HCT116 (cell line): Measurements from ENCODE around the gene PKIB. TPM values are rescaled to one million over a fixed set of nuclear protein-coding genes. Genes with fewer than 3 reads are reported as not detected.

Experiments
- ATAC-seq: fragments of 200-7000 bp; cut with Tn5 transposase; 2 replicates; pipeline ENCODE4 v1.9.1; 2020; ENCODE audit warnings: mild to moderate bottlenecking, moderate library complexity
- BruUV-seq: library from RNA; stranded (reverse); fragments of 400-500 nt; replicated peaks from 2 replicates; lab custom pipeline; 2021; lab: Mats Ljungman, UMichigan
- CTCF ChIA-PET: fragments of 300-600 bp; sonication (Branson Sonifier 250); formaldehyde crosslinking; loops from one replicate; lab custom pipeline; 2021; ENCODE audit warnings: antibody characterized with exemption; lab: Charles Lee
- POLR2A ChIA-PET: fragments of 300-600, 350-600 bp; sonication (Branson Sonifier 250); formaldehyde crosslinking; loops from one replicate; lab custom pipeline; 2021; ENCODE audit warnings: antibody characterized with exemption; lab: Charles Lee
- RAD21 ChIA-PET, 2 experiments: fragments of 300-600 bp; sonication (Branson Sonifier 250); formaldehyde crosslinking; loops; one replicate each; lab custom pipeline; 2023; ENCODE audit warnings: low total read pairs in 2 of 2; ENCODE audit not compliant: uncharacterized antibody in 2 of 2, unreplicated experiment in 2 of 2, low non-redundant PET in 1 of 2; lab: Charles Lee
- DNase-seq: peaks from one replicate; pipeline ENCODE4 v3.0.0-alpha.2; 2010; ENCODE audit warnings: low read depth, low spot score
- H2AFZ ChIP-seq: fragments of 200-600 bp; shearing (Covaris generic), sonication (generic); 2 replicates; pipeline ENCODE4 v1.6.1; 2017; ENCODE audit warnings: low read depth, mixed run types, mixed read lengths, antibody characterized with exemption, low read length; ENCODE audit not compliant: poor library complexity, severe bottlenecking
- H3K27ac ChIP-seq: 2 replicates; pipeline ENCODE4 v1.5.1; 2012; ENCODE audit warnings: low read depth, low read length
- H3K27me3 ChIP-seq: fragments of 200-600 bp; sonication (generic); 2 replicates; pipeline ENCODE4 v1.6.1; 2016; ENCODE audit warnings: mixed run types, low read length, mixed read lengths; ENCODE audit not compliant: insufficient read depth
- H3K36me3 ChIP-seq, 2 experiments: fragments of 200-500 bp in 1 of 2; fragments of 200-600 bp in 1 of 2; sonication (Bioruptor generic) in 1 of 2; sonication (generic) in 1 of 2; 2 replicates each; pipeline versions ENCODE4 v1.5.1 to v1.6.1; 2014 to 2016; ENCODE audit warnings: low read length in 2 of 2, inconsistent platforms in 1 of 2, mixed read lengths in 1 of 2, mixed run types in 1 of 2; ENCODE audit not compliant: insufficient read depth in 2 of 2, control insufficient read depth in 1 of 2
- H3K4me1 ChIP-seq, 2 experiments: fragments of 200-600 bp in 1 of 2; sonication (generic) in 1 of 2; 2 replicates each; pipeline versions ENCODE4 v1.5.1 to v1.6.1; 2012 to 2017; ENCODE audit warnings: low read length in 2 of 2, inconsistent platforms in 1 of 2, mild to moderate bottlenecking in 1 of 2, mixed read lengths in 1 of 2, mixed run types in 1 of 2, moderate library complexity in 1 of 2; ENCODE audit not compliant: insufficient read depth in 2 of 2, control insufficient read depth in 1 of 2
- H3K4me2 ChIP-seq: fragments of 200-600 bp; sonication (generic); 2 replicates; pipeline ENCODE4 v1.6.1; 2017; ENCODE audit warnings: mixed run types, low read length, mixed read lengths
- H3K4me3 ChIP-seq, 2 experiments: fragments of 200-600 bp in 1 of 2; sonication (generic) in 1 of 2; replicated peaks in 1 of 2; 2 replicates each; pipeline ENCODE4 v1.5.1; 2011 to 2016; ENCODE audit warnings: low read length in 2 of 2, control low read depth in 1 of 2, low read depth in 1 of 2, mild to moderate bottlenecking in 1 of 2, mixed read lengths in 1 of 2, mixed run types in 1 of 2
- H3K79me2 ChIP-seq: fragments of 200-600 bp; sonication (generic); 2 replicates; pipeline ENCODE4 v1.6.1; 2017; ENCODE audit warnings: mild to moderate bottlenecking, mixed run types, low read length, moderate library complexity, mixed read lengths; ENCODE audit not compliant: insufficient read depth
- H3K9ac ChIP-seq: fragments of 200-600 bp; sonication (generic); 2 replicates; pipeline ENCODE4 v1.6.1; 2016; ENCODE audit warnings: low read length, mixed read lengths
- H3K9me2 ChIP-seq: fragments of 200-600 bp; sonication (generic), shearing (Covaris generic); 2 replicates; pipeline ENCODE4 v1.6.1; 2017; ENCODE audit warnings: mixed run types, mild to moderate bottlenecking, moderate library complexity; ENCODE audit not compliant: insufficient read depth
- H3K9me3 ChIP-seq, 2 experiments: fragments of 200-500 bp in 1 of 2; fragments of 200-600 bp in 1 of 2; sonication (Bioruptor generic) in 1 of 2; sonication (generic) in 1 of 2; 2 replicates each; pipeline ENCODE4 v1.6.1; 2014 to 2017; ENCODE audit warnings: low read length in 2 of 2, mixed read lengths in 2 of 2, inconsistent platforms in 1 of 2, low read depth in 1 of 2, mild to moderate bottlenecking in 1 of 2, mixed run types in 1 of 2, moderate library complexity in 1 of 2; ENCODE audit not compliant: control insufficient read depth in 1 of 2, insufficient read depth in 1 of 2
- H4K20me1 ChIP-seq: fragments of 200-600 bp; sonication (generic), shearing (Covaris generic); 2 replicates; pipeline ENCODE4 v1.6.1; 2017; ENCODE audit warnings: mixed run types, mild to moderate bottlenecking, moderate library complexity; ENCODE audit not compliant: insufficient read depth
- CBX3 ChIP-seq: IDR thresholded peaks from 2 replicates; pipeline ENCODE4 v1.6.1; 2012; ENCODE audit warnings: low read depth
- CTCF ChIP-seq, 3 experiments: fragments of 200-600 bp in 1 of 3; sonication (generic) in 1 of 3; IDR thresholded peaks in 2 of 3; conservative IDR thresholded peaks in 1 of 3; 2 replicates each; pipeline ENCODE4 v1.5.1; 2012 to 2017; ENCODE audit warnings: low read depth in 2 of 3, low read length in 2 of 3, antibody characterized with exemption in 1 of 3, borderline replicate concordance in 1 of 3, control low read depth in 1 of 3, mild to moderate bottlenecking in 1 of 3, mixed read lengths in 1 of 3, mixed run types in 1 of 3, moderate library complexity in 1 of 3; ENCODE audit not compliant: insufficient read depth in 1 of 3
- EGR1 ChIP-seq: IDR thresholded peaks from 2 replicates; pipeline ENCODE4 v1.6.1; 2012; ENCODE audit warnings: low read depth
- ELF1 ChIP-seq: IDR thresholded peaks from 2 replicates; pipeline ENCODE4 v1.6.1; 2012; ENCODE audit warnings: low read depth, borderline replicate concordance
- EZH2 ChIP-seq: fragments of 200-600 bp; sonication (generic); IDR thresholded peaks from 2 replicates; pipeline ENCODE4 v1.6.1; 2017; ENCODE audit warnings: antibody characterized with exemption, mixed run types
- EZH2phosphoT487 ChIP-seq: fragments of 200-600 bp; IDR thresholded peaks from 2 replicates; pipeline ENCODE4 v1.6.1; 2018; ENCODE audit warnings: antibody characterized with exemption, borderline replicate concordance
- FOSL1 ChIP-seq: IDR thresholded peaks from 2 replicates; pipeline ENCODE4 v1.6.1; 2012; ENCODE audit warnings: low read depth
- JUND ChIP-seq: IDR thresholded peaks from 2 replicates; pipeline ENCODE4 v1.6.1; 2012
- POLR2A ChIP-seq: IDR thresholded peaks from 2 replicates; pipeline ENCODE4 v1.7.0; 2011; ENCODE audit warnings: borderline replicate concordance; ENCODE audit not compliant: insufficient read depth, insufficient read length; ENCODE audit errors: extremely low read depth
- POLR2AphosphoS5 ChIP-seq: IDR thresholded peaks from 2 replicates; pipeline ENCODE4 v1.6.1; 2011; ENCODE audit warnings: mild to moderate bottlenecking, low read depth, low read length, moderate library complexity
- REST ChIP-seq: IDR thresholded peaks from 2 replicates; pipeline ENCODE4 v1.6.1; 2012; ENCODE audit warnings: low read depth
- SRF ChIP-seq: IDR thresholded peaks from 2 replicates; pipeline ENCODE4 v1.6.1; 2012; ENCODE audit warnings: low read depth
- TCF7L2 ChIP-seq: IDR thresholded peaks from 2 replicates; pipeline ENCODE4 v1.7.0; 2011; ENCODE audit warnings: borderline replicate concordance, inconsistent platforms; ENCODE audit not compliant: insufficient read depth, insufficient read length; ENCODE audit errors: extremely low read depth
- ZFX ChIP-seq: fragments of 450-650 bp; IDR thresholded peaks from 2 replicates; pipeline ENCODE4 v1.6.1; 2017
- ZNF274 ChIP-seq: fragments of 200-500 bp; sonication (Bioruptor generic); IDR thresholded peaks from 2 replicates; pipeline ENCODE4 v1.6.1; 2014; ENCODE audit warnings: mild to moderate bottlenecking, low read depth, low read length, inconsistent platforms
- intact Hi-C: fragments of 100-400 bp; cut with micrococcal nuclease; formaldehyde crosslinking; loops from 2 replicates; pipeline ENCODE4 v1.10.0; 2022
- total RNA-seq: library from RNA; stranded (reverse); gene quantifications from one replicate; pipeline ENCODE4 v1.2.1, GENCODE V29; 2021; ENCODE audit not compliant: unreplicated experiment
- TF ChIP-seq, protein P1 (sequence below): IDR thresholded peaks from 2 replicates; pipeline ENCODE4 v1.6.1; 2011; ENCODE audit warnings: mild to moderate bottlenecking, low read length, moderate library complexity; ENCODE audit not compliant: insufficient replicate concordance; ENCODE audit errors: extremely low read depth
- TF ChIP-seq, protein P2 (sequence below): IDR thresholded peaks from 2 replicates; pipeline ENCODE4 v1.6.1; 2012

Gene PKIB
- total RNA-seq, 1 experiment from 2014 or later: 24.0 TPM

DNA sequence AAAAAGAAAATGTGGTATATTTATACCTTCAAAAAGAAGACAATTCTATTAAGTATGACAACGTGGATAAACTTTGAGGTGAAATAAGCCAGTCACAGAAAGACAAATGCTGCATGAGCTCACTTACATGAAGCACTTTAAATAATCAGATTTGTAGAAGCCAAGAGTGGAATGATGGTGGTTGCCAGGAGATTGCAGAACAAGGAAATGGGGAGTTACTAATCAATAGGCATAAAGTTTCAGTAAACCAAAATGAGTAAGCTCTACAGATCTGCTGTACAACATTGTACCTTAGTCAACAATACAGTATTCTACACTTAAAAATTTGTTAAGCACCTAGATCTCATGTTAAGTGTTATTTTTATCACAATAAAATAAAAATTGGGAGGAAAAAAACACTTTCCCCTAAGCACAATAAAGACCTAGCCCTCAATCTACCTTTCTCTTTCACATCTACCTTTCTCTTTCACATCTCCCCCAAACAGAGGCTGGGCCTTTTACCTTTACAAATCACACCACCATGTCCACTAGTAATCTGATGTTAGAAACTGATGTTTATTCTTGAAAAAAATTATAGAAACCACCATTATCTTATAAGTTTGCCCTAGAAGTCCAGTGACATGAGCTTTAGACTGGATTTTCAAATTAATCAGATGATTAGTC lies 73.9 kb downstream of the PKIB start (continued):
- TF ChIP-seq ZNF274 (no peak), ELF1 (no peak), TCF7L2 (no peak)

DNA sequence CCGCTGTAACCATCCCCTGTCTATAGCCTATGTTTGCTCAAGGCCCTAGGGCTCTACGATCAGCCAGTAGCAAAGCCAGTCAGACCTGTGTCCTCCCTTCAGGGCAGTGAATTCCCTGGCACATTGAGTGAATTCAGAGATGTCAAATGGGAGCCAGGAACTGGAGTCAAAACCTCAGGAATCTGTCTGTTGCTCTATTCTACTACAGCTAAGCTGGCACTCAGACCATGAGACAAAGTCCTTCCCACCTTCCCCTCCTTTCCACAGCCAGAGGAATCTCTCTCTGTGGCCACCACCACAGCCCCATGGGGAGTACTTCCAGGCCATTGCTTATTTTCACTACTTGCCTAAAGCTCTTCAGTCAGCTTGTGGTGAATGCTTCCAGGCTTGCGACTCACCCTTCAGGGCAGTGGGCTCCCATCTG lies 82.0 kb downstream of the PKIB start:
- Histone ChIP-seq H3K4me3 (no peak overlapping the region), H4K20me1 (no peaks in the 10 kb centered on the region), H2AFZ (no peak overlapping the region), H3K9me2 (no peaks in the 10 kb centered on the region), H3K27ac (no peak overlapping the region), H3K9me3 (no peaks in the 10 kb centered on the region), H3K4me2 (no peak overlapping the region), H3K36me3 (no peaks in the 10 kb centered on the region), H3K79me2 (no peaks in the 10 kb centered on the region), H3K27me3 (no peaks in the 10 kb centered on the region), H3K9ac (no peak overlapping the region), H3K4me1 (peaks cover 18 to 47% of the 10 kb centered on the region in 2 experiments)
- ChIA-PET CTCF (no interaction called here), POLR2A (no interaction called here), RAD21 (no interaction called here)
- ATAC-seq (no peak), DNase-seq (no peak)
- BruUV-seq: no TSS peak
- TF ChIP-seq EZH2 (no peak), ELF1 (no peak), FOSL1 (no peak), CTCF (IDR thresholded peaks at IDR 0.05 in 2 of 3, conservative IDR thresholded peaks at IDR 0.05 in 1 of 3; ENCODE audit: borderline replicate concordance in 1 of 3, insufficient read depth in 1 of 3, low read depth in 2 of 3, low read length in 2 of 3) (no peak), ZNF274 (no peak), REST (no peak), POLR2A (no peak), EGR1 (no peak), EZH2phosphoT487 (no peak), JUND (no peak), POLR2AphosphoS5 (no peak), ZFX (no peak), SRF (no peak), CBX3 (no peak), TCF7L2 (no peak)
- TF ChIP-seq, protein P1, sequence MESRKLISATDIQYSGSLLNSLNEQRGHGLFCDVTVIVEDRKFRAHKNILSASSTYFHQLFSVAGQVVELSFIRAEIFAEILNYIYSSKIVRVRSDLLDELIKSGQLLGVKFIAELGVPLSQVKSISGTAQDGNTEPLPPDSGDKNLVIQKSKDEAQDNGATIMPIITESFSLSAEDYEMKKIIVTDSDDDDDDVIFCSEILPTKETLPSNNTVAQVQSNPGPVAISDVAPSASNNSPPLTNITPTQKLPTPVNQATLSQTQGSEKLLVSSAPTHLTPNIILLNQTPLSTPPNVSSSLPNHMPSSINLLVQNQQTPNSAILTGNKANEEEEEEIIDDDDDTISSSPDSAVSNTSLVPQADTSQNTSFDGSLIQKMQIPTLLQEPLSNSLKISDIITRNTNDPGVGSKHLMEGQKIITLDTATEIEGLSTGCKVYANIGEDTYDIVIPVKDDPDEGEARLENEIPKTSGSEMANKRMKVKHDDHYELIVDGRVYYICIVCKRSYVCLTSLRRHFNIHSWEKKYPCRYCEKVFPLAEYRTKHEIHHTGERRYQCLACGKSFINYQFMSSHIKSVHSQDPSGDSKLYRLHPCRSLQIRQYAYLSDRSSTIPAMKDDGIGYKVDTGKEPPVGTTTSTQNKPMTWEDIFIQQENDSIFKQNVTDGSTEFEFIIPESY: no peak
- TF ChIP-seq, protein P2, sequence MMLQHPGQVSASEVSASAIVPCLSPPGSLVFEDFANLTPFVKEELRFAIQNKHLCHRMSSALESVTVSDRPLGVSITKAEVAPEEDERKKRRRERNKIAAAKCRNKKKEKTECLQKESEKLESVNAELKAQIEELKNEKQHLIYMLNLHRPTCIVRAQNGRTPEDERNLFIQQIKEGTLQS: no peak
- intact Hi-C loops: no loop called here
